Measurements from ENCODE around the gene RNF220. TPM values are rescaled to one million over a fixed set of nuclear protein-coding genes. Genes with fewer than 3 reads are reported as not detected.

RNF220 gene
- total RNA-seq, 3 donors from 2014 or later: 61.9 to 83.9 (median 72.7) TPM

DNA sequence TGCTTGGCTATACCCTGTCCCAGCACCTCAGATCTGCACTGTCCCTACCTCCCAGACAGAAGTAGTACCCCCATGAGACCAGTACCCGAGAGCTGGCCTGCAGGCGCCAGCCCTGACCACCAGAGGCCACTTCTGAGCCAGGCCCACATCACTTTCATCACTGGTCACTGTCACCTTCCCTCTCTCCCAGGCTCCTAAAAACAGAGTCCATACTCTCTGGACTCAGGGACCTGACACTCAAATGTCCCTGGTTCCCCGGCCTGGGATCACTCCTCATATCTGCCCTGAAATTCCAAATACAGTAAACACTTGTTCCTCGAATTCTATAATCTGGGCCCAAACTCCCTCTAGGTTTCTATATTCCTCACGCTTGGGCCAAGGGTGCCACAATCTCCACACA, 250.6 kb downstream of the RNF220 start:
- TF ChIP-seq, protein P1, sequence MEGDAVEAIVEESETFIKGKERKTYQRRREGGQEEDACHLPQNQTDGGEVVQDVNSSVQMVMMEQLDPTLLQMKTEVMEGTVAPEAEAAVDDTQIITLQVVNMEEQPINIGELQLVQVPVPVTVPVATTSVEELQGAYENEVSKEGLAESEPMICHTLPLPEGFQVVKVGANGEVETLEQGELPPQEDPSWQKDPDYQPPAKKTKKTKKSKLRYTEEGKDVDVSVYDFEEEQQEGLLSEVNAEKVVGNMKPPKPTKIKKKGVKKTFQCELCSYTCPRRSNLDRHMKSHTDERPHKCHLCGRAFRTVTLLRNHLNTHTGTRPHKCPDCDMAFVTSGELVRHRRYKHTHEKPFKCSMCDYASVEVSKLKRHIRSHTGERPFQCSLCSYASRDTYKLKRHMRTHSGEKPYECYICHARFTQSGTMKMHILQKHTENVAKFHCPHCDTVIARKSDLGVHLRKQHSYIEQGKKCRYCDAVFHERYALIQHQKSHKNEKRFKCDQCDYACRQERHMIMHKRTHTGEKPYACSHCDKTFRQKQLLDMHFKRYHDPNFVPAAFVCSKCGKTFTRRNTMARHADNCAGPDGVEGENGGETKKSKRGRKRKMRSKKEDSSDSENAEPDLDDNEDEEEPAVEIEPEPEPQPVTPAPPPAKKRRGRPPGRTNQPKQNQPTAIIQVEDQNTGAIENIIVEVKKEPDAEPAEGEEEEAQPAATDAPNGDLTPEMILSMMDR (IDR thresholded peaks at IDR 0.05): peak; percentile 39
- no peak for DNase-seq
- no peak overlapping the region for H3K4me3 ChIP-seq
- ATAC-seq: peak; percentile 25
- no peaks in the 10 kb centered on the region for H3K9me3 ChIP-seq
- intact Hi-C loops (cut with DNase I, micrococcal nuclease): no loop called here
- H3K36me3 ChIP-seq (ENCODE audit: low read depth): no peaks in the 10 kb centered on the region
- H3K4me1 ChIP-seq (ENCODE audit: low read depth): no peaks in the 10 kb centered on the region

GRCh38 chr1:44659566-44659965, 254.5 kb downstream of the RNF220 start:
- H3K9me3 ChIP-seq: no peaks in the 10 kb centered on the region
- TF ChIP-seq, protein P1 (IDR thresholded peaks at IDR 0.05): no peak
- DNase-seq (no peak), ATAC-seq (no peak)
- H3K4me3 ChIP-seq: no peak overlapping the region
- no peaks in the 10 kb centered on the region for H3K36me3 ChIP-seq (ENCODE audit: low read depth)
- peaks cover 9% of the 10 kb centered on the region for H3K4me1 ChIP-seq (ENCODE audit: low read depth)
- intact Hi-C loops (cut with DNase I, micrococcal nuclease): no loop called here

DNA sequence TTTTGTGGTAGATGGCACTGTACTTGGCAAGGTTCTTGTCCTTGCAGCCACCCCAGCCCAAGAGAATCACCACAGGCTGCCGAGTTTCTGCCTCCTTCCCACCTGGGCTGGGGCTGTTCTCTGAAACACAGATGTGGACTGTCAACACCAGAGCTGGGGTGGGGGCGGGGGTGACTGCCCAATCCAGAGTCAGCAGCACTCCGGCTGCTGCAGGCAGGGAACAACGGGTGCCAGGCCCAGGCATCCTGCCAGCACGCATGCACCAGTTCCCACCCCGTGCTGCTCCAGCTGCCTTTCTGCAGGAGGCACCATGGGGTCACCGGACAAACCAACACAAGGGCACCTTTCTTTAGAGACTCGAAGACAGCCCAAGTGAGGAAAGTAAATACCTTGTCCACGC, 255.1 kb downstream of the RNF220 start:
- Histone ChIP-seq H3K4me3 (no peak overlapping the region), H3K9me3 (no peaks in the 10 kb centered on the region), H3K36me3 (ENCODE audit: low read depth) (no peaks in the 10 kb centered on the region), H3K4me1 (ENCODE audit: low read depth) (peaks cover 9% of the 10 kb centered on the region)
- TF ChIP-seq, protein P1 (IDR thresholded peaks at IDR 0.05): no peak
- intact Hi-C loops (cut with DNase I, micrococcal nuclease): no loop called here
- peak in 2 of 3 donors; percentile 63 to 73 for DNase-seq
- ATAC-seq: peak; percentile 65

DNA sequence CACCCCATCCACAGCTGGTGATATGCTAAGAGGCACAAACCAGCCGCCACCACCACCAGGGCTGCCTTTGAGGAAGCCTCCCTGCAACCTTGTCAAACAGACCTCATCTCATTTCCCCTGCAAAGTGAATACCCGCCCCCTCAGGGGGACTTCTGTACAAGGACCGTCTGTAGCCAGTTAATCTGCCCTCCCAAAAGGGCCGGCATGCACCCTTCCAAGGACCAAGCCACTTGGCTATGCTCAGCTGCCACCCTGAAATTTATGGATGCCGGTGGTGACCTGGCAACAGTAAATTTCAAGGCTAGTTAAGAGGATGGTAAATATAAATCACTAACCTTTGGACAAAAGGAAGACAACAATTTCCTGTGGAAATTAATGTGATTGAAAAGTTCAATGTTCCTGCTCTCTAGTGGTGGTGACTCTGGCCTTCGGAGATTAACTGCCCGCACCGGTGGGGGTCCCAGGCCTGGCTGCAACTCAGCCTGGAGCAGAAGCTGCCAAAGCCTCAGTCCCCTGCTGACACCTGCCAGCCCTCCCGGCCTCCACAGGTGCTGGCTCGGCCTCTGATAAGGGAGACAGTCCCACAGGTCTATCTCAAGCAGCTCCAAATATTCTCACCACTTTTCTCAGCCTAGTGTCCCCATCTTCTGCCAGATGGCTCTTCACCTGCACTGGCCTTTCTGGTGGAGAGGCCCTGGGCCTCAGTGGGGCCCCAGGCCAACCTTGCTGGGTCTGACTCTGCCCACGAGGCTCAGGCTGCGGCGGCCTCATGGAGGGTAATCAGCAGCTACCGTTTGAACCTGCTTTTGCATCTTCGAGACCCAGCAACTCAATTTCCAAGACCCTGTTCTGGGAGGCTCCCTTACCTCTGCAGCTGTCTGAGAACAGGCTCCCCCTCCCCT, 257.0 kb downstream of the RNF220 start:
- DNase-seq: no peak
- H3K4me3 ChIP-seq: no peak overlapping the region
- peaks cover 9% of the 10 kb centered on the region for H3K4me1 ChIP-seq (ENCODE audit: low read depth)
- no peaks in the 10 kb centered on the region for H3K9me3 ChIP-seq
- H3K36me3 ChIP-seq (ENCODE audit: low read depth): no peaks in the 10 kb centered on the region
- TF ChIP-seq, protein P1 (IDR thresholded peaks at IDR 0.05): no peak
- intact Hi-C loops (cut with DNase I, micrococcal nuclease): no loop called here
- ATAC-seq: peak; percentile 69

GRCh38 chr1:44662683-44663030, 257.6 kb downstream of the RNF220 start:
- no peaks in the 10 kb centered on the region for H3K9me3 ChIP-seq
- TF ChIP-seq, protein P1 (IDR thresholded peaks at IDR 0.05): no peak

More at GRCh38 chr1:44662683-44663030, 257.6 kb downstream of the RNF220 start:
- H3K4me3 ChIP-seq: no peak overlapping the region
- intact Hi-C loops (cut with DNase I, micrococcal nuclease): no loop called here
- no peaks in the 10 kb centered on the region for H3K36me3 ChIP-seq (ENCODE audit: low read depth)
- ATAC-seq (no peak), DNase-seq (no peak)
- peaks cover 9% of the 10 kb centered on the region for H3K4me1 ChIP-seq (ENCODE audit: low read depth)

Measured in mucosa of descending colon (tissue), 3 donors.